NCI-H69 (cell line): ENCODE data around the gene ASB18.

Experiments used
- DNase-seq: peaks from one replicate; lab custom pipeline; 2025; lab: John Stamatoyannopoulos, UW

ASB18 gene

DNA sequence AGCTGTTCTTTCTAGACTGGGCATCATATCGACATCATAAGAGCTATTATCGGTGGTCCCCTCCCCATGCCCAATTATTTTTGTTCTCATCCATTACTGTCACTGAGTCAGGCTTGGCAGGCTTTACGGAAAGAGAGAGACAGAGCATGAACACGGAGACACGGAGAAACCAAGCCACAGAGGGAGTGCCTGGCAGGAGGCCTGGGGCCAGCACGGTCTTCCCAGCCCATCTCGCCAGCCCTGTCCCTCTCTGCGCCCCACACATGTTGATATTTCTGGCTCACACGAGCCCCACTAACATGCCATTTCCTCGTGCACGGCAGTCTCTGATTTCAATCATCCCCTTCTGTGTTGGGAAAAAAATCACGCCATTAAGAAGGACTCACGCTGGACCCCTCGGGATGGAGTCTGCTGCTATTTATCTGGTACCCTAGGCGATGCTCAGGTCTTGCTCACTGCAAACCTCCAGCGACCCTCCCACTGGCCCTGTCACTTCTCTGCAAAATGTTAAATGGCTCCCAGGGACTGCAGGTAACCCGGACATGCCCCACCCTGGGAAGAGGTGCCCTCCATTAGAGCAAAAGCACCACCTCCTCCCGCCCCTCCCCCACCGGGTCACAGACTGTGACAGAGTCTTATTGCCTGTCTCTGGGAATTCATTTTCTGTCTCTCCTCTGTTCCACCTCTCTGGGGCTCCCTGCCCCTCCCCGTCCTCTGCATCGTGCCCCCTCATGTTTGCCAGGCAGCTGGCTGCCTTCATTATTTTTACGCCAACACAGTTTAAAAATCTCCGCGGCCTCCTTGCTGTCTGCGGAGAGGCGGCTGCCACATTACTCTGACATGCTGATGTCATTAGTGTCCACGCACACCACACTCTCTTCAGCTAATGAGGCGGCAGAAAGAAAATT lies 55.9 kb downstream of the ASB18 start:
- DNase-seq, result no peak

DNA sequence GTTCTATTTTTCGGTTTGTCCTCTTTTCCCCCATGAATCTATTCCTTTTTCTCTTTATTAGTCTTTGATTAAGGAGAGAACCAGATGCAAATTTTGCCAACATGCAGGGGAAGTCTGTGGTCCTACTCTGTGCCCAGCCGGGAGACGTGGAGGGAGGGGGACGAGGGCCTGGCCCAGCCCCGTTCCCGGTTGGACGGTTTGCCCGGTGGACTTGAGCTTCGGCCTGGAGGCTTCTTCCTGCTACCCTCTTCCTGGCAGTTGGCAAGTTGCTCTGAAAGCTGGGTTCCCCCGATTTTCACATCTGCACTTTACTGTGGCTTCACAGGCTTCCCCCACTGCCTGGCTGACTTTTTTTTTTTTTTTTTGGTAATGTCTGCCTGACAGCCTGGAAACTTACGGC lies 56.7 kb downstream of the ASB18 start:
- no peak for DNase-seq

GRCh38 chr2:236205867-236206645 lies 58.1 kb downstream of the ASB18 start:
- DNase-seq, result no peak

GRCh38 chr2:236204953-236205352 lies 59.3 kb downstream of the ASB18 start:
- DNase-seq, result no peak

DNA sequence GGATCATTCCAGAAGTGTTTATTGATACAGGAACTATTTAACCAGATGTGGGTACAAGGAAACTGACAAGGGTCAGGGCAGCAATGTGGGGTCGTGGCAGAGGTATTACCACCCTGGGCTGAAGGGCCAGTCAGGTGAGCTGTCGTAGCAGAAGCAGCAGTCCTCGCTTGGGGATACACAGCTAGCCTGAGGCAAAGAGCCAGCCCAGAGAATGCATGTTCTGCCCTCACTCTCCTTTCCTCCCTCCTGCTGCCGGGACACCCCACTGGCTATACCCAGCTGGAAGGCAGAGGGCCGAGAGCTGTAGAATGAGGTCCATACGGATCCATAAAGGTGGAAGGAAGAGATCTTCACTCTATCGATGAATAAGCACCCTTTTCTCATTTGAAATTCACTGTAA lies 63.8 kb downstream of the ASB18 start:
- no peak for DNase-seq

- DNase-seq, result no peak
Observed at GRCh38 chr2:236196366-236196765, 67.8 kb downstream of the ASB18 start.

DNA sequence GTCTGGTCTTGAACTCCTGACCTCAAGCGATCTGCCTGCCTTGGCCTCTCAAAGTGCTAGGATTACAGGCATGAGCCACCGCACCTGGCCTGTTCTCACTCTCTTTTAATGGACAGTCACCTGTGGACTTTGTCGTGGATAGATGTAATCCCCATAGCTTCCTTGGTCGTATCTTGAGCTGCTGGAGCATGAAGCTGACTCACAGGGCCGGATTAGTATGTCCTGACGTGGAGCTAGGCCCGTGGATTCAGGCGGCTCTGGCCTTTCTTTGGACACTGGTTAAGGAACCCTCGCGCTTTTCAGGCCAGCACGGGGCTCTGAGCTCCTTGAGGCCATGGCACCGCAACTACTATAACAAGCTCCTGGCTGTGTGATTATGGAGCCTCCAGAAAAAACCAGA lies 68.5 kb downstream of the ASB18 start:
- DNase-seq, result no peak

- DNase-seq, result no peak
Observed at GRCh38 chr2:236194786-236195185, 69.4 kb downstream of the ASB18 start.

DNA sequence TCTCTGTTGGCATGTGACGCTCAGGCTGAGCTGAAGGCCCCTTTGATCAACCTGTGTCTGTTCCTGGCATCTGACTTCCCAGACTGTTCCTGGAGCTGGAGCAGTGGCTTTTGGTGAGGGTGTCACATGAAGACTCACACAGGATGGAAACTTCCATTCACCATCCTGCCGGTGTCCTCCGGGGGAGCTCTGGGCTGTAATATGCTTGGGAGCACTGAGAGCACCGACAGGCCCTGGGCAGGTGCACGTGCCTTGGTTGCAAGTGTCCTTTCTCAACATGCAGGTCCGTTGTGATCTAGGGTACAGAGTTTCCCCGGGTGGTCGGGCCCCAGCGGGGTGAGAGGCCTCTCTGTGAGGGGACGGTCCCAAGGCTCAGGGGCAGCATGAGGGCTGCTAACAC lies 71.2 kb downstream of the ASB18 start:
- no peak for DNase-seq

DNA sequence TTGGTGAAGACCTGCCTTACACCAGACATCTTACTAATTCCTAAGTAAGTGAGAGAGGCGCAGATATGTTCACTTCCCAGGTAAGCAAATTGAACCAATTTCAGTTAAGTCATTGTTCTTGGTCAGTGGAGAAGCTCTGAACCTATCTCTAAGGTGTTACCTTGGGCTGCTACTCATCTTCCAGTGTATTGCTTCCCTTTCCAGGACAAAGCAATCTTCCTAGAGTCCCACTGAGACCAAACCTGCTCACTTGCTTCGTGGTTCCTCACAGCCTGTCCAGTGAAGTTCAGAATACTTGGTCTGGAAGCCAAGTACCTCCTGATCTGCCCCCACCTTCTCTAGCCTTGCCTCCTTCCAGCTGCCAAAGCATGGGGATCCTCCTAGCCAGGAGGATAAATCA lies 73.5 kb downstream of the ASB18 start:
- no peak for DNase-seq

GRCh38 chr2:236184701-236185100 lies 79.5 kb downstream of the ASB18 start:
- DNase-seq, result no peak

- DNase-seq, result peak; percentile 67
Observed at GRCh38 chr2:236180831-236181453, 83.3 kb downstream of the ASB18 start.

GRCh38 chr2:236180076-236180816 lies 84.0 kb downstream of the ASB18 start:
- DNase-seq, result no peak

- DNase-seq, result peak; percentile 46
Observed at GRCh38 chr2:236179236-236180075, 84.8 kb downstream of the ASB18 start.

DNA sequence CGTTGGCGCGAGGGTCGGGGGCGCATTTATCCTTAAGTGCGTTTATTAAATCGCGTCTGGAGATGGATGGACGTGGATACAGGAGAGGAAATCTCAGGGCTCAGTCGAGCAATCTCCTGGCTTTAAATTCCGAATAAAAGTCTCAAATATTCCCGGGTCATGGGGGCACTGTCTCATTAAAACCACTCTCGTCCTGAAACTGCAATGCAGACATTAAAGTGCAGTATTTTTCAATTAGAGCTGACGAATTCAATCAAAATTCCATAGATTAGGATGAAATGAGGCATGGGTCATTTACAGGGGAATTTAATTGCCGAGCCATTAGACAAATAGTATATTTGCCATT lies 85.3 kb downstream of the ASB18 start:
- peak; percentile 46 for DNase-seq

GRCh38 chr2:236177967-236178889 lies 86.0 kb downstream of the ASB18 start:
- DNase-seq, result peak; percentile 68

- peak; percentile 5 for DNase-seq
Observed at GRCh38 chr2:236177604-236177966, 86.6 kb downstream of the ASB18 start.

DNA sequence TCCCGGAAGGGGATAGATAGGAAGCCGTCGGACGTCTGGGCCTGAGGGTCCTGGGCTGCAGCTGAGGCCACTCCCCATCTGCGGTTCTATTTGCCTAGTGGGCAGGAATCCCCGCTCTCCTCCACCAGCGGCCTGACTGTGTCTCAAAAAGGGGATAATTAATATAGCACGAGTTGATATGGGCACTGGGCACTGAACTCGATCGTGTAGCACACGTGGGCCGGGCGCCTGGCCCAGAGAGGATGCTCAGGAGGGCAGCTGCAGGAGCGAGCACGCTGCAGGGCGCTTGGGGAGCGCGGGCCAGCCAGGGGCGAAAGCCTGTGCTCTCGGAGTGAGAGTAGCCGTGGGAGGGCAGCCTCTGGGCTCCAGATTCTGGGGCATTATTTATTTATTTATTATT lies 87.3 kb downstream of the ASB18 start:
- DNase-seq, result no peak

GRCh38 chr2:236176417-236176816 lies 87.8 kb downstream of the ASB18 start:
- peak; percentile 29 for DNase-seq

DNA sequence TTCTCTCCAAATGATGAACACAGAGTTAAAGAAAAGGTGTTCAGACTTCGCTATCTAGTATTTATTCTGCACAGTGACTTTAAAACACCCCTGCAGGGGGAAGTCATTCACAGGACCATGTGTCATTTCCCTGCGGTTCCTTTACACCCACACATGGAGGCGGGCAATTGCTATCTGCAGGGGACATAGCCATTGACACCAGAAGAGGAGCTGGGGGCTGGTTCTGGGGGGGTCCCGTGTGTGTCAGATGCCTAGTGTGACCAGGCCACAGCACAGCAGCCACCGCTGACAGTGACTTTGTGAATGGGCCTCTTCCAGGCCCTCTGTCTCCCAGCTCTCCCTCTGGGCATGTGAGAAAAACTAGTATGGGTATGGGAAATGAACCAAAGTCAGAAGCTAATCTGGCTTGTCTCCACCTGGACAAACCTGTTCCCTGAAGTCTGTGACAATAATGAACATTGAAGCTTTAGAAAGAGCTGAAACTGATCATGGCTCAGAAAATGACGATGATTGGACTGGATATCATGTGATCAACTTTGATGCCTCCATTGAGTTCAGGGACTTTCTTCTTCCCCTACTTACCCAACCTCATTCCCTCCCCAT lies 88.6 kb downstream of the ASB18 start:
- DNase-seq, result no peak
